Hepatic stellate cell (primary cell): ENCODE results near the gene PLA2R1.
"Not testable (repeated sequence)": the region's sequence is repeated elsewhere in the genome, so short reads cannot be mapped to it uniquely, and the experiment has no call there.

Source experiments
- DNase-seq: peaks from one replicate; pipeline ENCODE4 v3.0.0; 2011; ENCODE audit warnings: low spot score

The PLA2R1 gene

DNA sequence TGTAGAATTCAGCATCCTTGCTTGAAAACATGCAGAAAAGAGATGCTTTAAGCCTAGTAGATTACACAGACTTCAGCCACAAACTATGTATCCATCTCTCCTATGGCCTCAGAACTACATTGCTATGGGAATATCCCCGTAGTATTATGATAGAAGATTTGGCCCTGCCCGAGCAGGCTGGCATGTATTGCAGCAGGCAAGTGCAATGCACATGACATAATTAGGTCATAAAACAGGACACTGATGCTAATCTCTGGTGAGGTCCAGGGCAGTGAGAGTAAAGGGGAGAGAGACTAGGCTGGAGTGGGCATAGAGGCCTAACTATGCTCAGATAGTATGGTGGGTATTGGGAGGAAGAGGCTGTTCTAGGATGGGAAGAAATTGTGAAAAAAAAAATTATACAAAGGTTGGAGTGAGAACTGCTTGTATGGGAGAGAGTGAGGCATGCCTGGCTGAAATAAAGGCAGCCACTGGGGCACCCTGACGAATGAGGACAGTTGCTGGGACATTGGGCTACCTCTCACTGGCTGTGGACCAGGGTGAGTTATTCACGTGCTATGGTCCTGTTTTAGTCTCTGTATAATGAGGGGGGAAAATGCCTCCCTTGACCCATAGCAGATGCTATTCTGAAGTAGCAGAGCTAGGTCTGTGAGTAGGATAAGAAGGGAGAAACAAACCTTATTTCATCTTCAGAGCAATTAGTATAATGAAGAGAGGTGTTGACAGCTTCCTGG lies 1.6 kb upstream of the PLA2R1 start:
- no peak for DNase-seq

DNA sequence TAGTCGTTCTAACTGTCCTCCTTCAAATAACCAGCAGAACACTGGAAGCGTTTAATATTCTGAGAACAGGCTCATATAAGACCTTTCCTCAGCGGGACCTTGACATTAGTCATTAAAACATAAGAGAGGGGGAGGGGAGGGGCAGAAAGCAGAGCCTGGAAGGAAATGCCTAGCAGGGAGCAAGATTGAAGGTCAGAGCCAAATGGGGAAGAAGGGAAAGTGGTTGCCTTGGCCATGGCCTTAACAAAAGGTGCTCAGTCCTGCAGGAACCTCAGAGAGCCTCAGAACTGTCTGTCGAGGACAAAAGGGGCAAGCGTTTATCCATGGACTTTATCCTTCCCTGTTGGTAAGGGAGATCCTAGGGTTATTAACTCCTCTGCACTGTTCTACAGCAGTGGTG lies 856 bp upstream of the PLA2R1 start:
- DNase-seq, result no peak

DNA sequence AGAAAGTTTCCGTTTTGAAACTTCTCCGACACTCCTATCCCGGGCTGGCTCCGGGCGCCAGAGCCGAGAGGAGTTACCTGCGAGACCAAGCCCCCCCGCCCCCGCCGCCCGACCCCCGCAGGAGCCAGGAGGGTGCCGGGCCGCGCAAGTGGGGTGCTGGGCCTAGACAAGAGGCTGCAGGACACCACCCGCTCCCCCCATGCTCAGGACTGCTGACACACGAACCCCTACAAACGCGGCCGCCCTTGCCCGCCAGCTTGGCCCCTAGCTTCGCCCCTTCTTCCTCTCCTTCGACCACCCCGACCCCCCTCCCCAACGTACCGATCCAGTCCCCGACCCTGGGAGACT lies 497 bp downstream of the PLA2R1 start:
- DNase-seq, result no peak

DNA sequence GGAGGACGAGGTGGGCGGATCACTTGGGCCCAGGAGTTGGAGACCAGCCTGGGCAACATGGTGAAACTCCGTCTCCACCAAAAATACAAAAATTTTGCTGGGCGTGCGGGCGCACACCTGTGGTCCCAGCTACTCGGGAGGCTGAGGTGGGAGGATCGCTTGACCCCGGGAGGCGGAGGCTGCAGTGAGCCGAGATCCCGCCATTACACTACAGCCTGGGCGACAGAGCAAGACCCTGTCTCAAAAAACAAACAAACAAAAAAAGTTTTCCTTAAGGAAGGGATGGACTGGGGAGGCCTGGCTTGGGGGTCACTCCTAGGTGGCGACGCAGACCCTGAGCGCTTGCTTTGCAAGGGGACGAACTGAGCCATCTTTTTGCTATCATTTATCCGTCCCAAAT lies 882 bp downstream of the PLA2R1 start:
- no peak for DNase-seq

DNA sequence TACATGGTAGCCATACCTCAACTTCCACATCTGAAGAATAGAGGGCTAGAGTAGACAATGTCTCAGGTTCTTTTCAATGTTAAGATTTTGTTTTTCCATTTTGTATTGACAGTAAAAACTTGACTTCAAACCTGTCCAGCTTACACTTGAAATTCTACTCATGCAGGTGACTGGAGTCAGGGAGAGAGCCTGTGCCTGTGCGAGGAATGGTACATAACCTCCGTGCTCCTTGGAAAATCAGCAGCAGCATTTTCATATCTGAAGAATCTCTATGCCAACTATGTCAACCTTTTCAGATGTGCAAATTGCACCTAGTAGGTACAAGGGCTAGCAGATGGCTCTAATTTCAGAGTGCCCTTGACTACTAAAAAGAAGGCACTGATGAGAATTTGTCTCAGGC lies 2.1 kb downstream of the PLA2R1 start:
- no peak for DNase-seq

DNA sequence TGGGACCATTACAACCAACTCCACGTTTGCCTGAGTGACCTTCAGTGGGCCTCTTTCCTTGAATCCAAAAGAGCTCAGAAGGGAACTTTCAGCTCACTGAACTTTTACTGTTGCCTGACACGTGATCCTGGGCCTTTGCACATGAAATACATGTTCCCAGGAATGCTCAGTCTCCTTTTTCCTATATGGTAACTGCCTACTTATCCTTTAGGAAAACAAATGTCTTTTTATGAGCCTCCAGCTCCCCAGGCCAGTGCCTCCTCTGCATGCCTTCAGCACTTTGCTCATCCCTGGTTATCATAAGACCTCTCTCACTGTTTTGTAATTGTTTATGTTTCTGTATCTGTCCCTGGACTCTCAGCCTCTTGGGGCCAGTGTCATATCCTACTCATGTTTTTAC lies 5.1 kb downstream of the PLA2R1 start:
- DNase-seq, result no peak

DNA sequence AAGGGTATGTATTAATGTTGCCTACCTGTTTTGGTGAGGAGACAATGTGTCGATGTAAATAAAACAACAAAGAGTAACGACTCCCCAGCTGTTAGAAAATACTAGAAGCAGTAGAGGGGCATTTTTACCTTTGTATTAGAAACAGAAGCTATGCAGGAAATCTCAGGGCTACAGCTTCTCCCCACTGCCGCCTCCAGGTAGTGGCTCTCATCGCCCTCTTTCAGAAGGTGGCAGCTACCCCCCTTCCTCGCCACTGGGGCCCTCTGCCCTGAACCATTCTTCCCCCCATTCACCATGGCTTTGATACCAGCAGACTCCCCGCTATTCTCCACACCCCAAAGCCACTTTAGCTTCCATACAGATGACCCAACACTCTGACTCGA lies 6.7 kb downstream of the PLA2R1 start:
- no peak for DNase-seq

DNA sequence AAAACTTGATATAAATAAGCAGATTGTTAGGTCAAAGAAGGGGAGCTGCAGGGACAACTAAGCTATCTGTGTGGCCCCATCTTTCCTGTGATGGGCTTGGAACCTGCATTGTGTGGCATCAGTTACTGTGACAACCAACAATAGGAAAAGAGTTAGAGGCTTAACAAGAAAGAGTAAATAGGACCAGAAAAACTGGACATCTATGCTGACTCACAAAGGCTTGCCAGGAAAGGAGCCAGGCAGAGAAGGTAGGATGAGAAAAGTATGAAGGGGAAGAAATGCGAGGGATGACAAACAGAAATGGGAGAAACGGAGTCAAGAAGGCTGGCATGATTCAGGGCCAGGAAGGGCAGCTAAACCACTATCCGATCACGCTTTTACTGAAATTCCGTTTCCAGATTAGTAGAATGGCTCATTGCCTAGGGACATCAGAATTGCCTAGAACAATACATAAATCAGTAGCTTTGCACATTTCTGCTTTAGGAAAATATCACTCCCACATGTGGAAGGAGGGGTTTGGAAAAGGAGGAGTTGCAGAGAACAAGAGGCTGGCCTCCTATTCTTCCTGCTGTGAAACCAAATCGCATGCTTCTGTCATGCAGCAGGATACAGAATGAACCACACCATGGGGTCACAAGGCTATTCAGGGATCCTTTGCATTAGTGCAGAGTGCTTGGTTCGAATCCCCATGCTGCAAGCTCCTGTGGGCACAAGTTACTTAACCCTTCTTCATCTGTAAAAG lies 7.3 kb downstream of the PLA2R1 start:
- no peak for DNase-seq

DNA sequence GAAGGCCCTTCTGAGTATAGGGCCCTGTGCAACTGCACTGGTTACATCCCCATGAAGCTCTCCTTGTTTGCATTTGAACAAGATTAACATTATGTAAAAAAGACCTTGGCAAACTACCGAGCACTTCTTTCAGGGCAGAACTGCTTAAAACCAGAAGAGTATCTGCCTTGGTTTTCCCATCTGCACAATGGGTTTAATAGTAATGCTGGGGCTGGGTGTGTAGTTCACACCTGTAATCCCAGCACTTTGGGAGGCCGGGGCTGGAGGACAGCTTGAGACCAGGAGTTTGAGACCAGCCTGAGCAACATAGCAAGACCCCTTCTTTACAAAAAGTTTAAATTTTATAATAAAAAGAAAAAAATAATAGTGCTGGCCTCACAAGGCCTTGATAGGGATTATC lies 8.5 kb downstream of the PLA2R1 start:
- DNase-seq, result no peak

DNA sequence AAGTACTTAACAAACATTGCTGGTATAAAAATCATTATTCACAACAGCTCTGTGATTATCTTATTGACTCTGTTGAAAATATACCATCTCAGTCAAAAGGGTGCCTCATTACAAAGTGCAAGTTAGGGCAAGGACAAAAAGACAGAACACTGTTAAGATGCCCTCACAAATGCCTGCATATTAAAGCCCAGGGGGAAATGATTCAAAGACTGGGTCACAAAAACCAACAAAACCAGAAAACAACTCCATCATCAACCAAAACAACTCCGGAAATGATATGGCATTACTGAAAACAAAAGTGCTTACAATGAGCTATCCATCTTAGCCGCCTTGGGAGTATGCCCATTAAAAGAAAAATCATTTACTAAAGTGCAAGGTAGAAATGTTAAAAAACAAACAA lies 9.9 kb downstream of the PLA2R1 start:
- no peak for DNase-seq

DNA sequence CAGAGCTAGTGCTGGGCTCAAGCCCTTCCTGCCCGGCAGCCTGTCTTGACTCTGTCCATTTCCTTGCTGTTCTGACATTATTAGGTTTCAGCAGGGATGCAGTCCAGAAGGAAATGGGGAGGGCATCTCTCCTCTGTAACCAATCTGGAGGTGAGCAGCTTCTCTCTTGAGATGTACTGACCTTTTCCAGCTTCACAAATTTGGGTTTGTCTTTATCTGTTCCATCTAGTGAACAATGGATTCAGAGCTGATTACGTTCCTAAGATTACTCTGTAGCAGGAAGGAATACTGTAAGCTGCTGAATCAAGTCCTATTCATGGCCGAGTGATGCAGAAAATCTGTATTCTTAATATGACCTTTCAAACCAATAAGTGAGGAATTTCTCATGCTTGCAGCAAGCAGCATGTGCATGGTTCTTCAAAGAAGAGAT lies 11.0 kb downstream of the PLA2R1 start:
- no peak for DNase-seq

DNA sequence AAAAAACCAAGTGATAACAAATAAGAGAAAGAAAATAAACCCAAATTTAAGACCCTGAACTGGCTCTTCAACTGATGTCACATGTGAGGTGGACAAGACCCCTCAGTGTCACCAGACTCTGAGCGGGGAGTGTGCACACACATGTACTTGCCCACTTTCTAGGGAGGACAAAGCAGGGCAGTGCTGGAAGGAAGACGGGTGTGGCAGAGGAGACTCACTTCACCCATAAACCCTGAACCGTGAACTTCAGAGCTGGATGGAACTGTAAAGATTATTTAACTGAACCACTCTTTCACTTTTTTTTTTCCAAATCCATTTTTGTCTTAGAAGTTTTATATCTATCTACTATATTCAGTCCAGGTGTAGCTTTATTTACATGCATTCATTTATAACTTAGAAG lies 12.3 kb downstream of the PLA2R1 start:
- no peak for DNase-seq

DNA sequence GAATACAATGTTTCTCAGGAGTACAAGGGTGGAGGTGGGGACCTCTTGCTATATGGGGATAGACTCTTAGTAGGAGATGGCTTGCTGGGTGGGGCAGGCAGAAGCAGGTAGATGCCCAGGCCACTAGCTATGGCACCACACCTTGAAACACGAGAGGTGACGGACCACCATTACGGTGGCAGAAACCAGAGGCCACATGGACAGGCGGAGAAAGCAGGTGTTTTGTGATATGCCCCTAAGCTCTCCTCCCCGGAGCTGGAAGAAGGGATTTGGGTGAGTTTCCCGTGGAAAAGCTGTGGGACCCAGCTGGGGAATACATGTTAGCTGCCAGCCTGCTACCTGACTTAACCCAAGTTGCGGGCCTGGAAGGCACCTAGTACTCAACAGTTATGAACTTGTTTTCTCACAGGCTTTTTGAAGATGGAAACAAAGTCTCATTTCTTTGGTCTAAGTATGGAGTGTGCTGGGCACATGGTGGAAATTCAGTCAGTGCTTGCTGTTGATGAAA lies 16.7 kb downstream of the PLA2R1 start:
- DNase-seq, result no peak

DNA sequence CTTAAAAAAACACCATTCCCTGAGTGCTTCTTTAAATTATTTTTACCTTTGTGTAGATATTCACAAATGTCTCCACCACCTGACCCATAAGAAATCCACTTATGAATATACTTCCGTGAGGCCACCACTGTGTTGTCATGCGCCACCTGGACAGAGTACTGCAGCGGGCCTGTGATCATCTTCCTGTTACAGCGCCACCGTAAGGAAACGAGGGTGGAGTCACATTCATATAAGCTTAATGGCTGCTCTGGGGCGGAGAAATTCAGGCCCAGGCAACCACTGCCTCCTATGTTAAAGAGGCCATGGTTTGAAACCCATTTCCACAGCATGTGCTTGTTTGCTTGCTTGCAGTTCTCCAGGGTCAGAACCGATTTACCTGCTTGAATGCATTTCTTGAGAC lies 17.7 kb downstream of the PLA2R1 start:
- no peak for DNase-seq

DNA sequence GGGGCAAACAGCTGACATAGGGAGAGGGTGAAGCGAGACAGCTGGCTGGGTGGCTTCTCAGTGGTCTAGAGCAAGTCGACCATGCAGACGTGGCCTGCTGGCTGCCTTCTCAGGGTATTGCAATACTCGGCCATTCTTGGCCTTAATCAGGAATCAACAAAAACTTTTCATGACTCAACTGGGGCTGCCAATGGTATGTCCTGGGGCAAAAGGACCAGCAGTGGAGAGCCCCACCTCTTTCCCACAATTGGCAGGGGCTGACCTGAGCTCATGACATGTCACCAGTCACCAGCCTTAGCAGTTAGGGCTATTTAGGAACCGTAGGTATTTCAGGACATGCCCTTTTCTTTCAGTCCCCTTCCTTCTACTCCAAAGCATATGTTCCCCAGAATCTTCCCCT lies 19.1 kb downstream of the PLA2R1 start:
- no peak for DNase-seq

DNA sequence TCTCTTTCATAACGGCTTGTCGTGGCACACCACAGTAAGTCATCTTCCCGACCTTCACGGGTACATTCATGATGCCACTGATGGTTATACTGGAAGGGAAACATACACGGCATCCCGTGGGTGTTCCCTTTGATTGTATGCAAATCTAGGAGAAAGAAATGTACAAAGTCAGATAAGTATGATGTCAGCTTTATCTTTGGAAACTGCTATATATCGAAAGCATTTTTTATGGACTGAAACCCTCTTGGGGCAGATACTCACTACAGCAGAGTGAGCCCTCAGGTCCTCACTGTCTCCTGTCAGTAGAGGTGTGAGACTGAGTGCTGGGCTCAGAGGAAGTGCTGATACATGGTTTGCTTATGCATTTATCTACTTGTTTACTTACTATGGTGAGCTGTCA lies 20.4 kb downstream of the PLA2R1 start:
- no peak for DNase-seq

DNA sequence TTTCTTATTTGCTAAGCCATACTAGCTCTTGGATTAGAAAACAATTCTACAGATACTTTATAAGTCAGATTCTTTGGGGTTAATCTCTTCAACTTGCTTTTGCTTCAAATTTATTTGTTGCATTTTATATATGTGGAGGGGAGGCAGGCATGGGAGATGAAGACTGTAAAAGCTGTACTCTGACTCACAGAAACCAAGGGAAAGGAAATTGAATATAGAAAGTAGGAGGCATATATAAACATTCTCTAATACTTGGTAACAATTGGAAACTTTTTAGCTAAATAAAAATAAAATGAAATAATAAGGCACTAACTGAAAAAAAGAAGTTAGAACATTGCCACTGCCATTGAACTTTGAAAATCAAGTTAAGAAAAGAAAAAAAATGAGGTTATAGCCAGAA lies 21.3 kb downstream of the PLA2R1 start:
- DNase-seq, result no peak

DNA sequence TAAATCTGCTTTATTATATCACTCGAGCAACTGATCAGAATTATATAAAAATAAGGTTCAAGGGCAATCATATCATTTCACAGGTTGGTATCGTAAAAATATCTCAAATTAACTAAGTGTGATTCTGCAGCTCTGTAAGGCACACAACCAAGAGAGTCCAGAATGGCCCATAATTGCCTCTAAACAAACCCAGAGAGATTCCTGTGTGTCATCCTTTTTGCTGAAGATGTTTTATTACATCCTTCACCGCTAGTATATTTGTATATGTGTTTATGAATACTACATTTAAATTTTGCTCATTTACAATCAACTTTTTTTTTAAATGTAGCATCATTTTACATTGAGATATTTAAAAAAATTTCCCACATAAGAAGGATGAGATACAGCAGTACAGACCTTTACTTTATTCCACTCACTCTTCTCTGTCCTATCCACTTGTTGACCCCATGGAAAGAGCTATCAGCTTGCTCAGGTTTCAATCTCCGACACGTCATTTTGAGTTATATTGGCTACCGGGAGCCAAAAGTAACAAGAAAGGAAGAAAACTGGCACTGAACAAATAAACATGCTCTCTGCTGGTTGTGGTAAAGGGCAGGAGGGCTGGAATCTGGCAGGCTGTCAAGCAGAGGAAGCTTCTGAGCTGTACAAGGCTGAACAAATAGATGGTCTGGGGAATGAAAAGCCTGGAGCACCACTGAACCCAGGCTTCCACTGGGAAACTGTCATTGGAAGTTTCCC lies 23.1 kb downstream of the PLA2R1 start:
- DNase-seq, result no peak

DNA sequence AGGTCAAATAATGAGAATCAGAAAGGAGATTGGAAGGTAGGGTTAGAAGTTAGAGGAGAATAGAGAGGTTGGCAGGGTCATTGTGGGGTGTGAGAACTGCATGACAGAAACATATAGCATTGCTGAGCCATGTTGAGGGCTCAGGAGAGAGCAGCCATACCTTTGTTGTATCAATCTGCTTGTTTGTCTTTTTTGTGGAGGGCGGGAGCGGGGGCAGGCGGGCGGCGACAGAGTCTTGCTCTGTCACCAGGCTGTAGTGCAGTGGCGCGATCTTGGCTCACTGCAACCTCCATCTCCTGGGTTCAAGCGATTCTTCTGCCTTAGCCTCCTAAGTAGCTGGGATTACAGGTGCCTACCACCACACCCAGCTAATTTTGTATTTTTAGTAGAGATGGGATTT lies 23.8 kb downstream of the PLA2R1 start:
- DNase-seq, result not testable (repeated sequence)

DNA sequence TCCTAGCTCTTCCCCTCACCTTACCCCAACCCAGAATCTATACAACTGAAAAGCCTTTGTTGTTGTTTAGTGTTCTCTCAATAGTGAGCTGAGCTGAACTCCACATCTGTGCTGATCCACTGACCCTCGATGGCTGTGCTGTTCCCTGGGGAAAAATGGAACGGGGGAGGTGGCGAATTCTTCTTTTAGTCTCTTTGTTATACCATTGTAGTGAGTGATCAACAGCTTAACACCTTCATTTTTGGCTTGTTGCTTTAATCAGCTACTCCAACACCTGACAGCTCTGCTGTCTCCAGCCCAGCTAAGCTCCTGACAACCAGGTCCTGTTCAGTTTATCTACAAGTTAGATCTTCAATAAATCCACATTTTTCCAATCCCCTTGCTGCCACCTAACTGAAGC lies 25.7 kb downstream of the PLA2R1 start:
- DNase-seq, result no peak

DNA sequence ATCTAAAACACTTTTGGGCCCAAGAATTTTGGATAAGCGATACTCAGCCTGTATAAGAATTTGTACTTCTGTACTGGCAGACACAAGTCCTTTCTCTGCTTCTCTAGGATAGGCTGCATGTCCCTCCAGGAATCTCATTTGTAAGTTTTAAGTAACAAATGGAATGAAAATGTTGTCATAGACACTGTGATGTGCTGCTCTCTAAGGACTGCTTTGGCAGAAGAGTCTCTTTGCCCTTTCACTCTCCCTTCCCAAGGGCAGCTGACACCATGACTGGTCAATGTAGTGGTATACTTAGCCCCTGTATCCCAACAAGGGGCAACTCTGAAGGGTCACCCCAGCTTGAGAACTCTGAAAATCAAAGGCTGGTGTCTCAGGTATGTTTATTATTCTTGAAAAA lies 27.3 kb downstream of the PLA2R1 start:
- DNase-seq, result no peak

DNA sequence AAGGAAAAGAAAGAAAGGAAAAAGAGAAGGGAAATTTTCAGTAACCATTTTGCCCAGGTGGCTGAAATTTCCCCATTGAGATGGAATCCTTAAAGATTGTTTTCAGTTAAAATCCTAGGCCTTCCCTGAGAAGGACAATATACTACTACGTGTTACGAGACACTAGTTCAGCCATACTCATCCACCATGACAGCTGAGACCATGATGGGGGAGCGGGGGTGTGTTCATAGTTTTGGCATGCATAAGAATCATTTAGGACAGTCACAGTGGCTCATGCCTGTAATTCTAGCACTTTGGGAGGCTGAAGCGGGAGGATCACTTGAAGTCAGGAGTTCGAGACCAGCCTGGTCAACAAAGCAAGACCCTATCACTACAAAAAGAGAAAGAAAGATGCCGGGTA lies 28.0 kb downstream of the PLA2R1 start:
- no peak for DNase-seq

DNA sequence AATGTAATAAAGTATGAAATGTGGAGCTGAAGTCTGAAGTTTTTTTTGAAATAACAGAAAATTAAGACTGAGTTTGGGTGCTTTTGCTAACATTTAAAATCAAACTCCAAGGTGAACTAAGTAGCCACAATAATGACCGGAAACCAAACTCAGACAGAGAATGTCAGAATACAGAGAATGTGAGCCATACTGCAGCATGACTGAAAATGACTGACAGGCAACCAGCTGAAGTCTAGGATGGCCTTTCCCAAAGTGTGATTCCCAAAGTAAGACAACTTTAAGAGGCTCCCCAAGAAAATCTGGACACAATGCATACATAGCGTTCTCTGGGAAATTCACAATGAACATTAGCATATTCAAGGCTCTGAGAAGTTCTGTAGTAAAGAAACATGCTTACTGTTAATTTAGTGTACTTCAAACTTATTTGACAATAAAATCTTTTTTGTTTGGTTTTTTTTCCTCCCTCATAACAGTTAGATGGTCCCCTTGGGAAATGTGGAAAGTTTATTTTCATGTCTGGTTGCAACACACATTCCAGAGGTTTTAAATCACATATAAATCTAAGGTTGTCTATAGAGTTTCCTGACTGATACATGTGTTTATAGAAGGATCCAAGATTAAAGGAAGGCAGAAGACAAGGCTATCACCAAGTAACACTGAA lies 28.6 kb downstream of the PLA2R1 start:
- DNase-seq, result peak; percentile 37
